Anterior cingulate cortex (tissue), 58 donors: ENCODE results near the gene DGLUCY.
A peak's percentile ranks its signal among the peaks of the same experiment; 100 is the strongest.

Experiments
- DNase-seq, 58 donors: peaks; one replicate each; lab custom pipeline; 2025; lab: John Stamatoyannopoulos, UW

Gene DGLUCY

GRCh38 chr14:91270619-91271018, 156.7 kb downstream of the DGLUCY start:
- DNase-seq, result no peak

DNA sequence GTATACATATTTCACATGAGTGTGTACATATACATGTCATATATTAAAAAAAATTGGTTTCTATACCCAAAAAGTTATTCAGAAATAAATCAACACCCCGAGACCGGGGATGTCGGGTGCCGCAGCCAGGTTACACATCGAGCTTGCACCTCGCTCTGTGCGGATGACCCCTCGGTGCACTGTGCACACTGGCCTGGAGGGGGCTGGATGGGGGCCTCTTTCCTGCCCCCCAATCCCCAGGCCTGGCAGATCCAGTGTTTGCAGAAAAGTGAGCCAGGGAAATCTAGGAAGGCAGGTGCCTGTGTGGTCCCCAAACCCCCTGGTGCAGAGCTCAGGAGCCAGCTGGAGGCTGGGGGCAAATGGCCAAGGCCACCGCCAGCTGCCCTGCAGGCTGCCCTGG, 157.8 kb downstream of the DGLUCY start:
- DNase-seq, result no peak

DNA sequence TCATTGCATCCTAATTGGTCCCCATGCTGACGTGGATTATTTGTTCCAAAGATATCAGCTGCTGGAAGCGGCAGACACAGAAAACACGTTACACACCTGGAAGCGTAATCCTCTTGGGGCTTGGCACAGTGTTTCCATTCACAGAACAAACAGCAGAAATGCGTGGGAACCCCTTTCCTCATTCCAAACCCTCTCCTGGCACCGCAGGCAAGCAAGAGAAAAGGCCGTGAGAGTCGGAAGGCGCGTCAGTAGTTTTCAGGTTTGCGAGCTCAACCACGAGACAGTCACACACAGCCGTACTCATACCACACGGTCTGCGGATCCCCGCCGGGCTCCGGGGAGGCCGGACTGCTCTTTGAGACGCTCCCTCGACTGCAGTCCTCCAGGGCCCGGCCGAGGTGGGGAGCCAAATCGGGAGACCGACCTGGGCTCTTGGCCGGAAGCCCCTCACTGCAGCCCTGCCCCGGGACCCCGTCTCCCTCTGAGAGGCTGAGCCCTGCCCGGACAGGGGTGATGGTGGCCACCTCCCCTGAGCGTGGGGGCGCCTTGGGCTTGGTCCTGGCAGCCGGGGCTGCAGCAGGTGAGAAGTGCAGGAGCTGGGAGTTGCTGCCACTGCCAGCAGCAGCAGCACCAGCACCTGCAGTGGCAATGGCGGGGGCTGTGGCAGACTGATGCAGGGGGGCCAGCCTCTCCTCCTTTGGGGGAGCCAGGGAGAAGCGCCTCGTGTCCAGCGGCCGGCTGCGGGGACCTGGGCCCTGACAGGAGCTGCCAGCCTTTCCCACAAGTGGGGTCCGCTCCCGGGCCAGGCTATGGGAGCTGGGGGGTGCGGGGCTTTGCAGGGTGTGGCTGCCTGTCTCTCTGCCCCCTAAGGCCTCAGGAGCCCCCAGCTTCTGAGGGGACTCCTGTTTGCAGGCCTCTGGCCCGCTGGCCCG, 158.7 kb downstream of the DGLUCY start:
- peak in 1 of 58 donors; percentile 35 for DNase-seq

- no peak for DNase-seq
Observed at GRCh38 chr14:91273273-91273884, 159.5 kb downstream of the DGLUCY start.

DNA sequence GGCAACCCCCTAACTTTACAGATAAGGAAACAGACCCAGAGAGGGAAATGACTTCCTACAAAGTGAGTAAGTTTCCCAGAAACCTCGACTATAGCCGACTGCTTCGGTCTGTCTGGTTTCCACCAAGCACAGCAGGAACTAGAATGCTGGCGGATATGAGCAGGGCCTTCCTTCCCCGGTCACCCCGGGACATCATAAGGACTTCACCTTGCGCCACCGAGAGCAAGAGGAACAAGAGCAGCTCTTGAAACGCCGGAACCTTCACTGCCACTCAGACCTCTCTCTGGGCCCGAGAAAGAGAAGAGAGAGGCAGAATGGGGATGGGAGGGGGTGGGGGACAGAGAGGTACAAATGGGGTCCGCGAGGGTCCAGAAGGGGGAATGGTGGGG, 160.0 kb downstream of the DGLUCY start:
- DNase-seq, result no peak

GRCh38 chr14:91274796-91275195, 160.9 kb downstream of the DGLUCY start:
- DNase-seq, result no peak
